ENCODE measurements around the gene NLRC3. TPM values are rescaled to one million over a fixed set of nuclear protein-coding genes. Genes with fewer than 3 reads are reported as not detected.

NLRC3 gene
- total RNA-seq, 1 experiment from 2014 or later: 22.4 TPM

GRCh38 chr16:3495176-3495575 is 82.0 kb downstream of the NLRC3 start, which contains the start of gene C16orf90:
C16orf90 (minus strand) TSS chr16:3495489; CDS start chr16:3495421, 68 bp downstream.
- Histone ChIP-seq H3K9me3 (ENCODE audit: low read length) (no peaks in the 10 kb centered on the region), H3K9ac (ENCODE audit: low read length) (no peak within 1 kb of the TSS), H3K79me2 (ENCODE audit: low read length) (no peaks in the 10 kb centered on the region), H3K27ac (ENCODE audit: low read length) (no peak within 1 kb of the TSS), H2AFZ (ENCODE audit: low read length) (no peak within 1 kb of the TSS), H3K36me3 (ENCODE audit: insufficient read depth, low read length) (no peaks in the 10 kb centered on the region), H3K4me2 (ENCODE audit: low read depth, low read length, poor library complexity, severe bottlenecking) (no peak within 1 kb of the TSS), H4K20me1 (ENCODE audit: insufficient read depth, low read depth, low read length) (0 out of 2 replicates have a peak, but pooled peaks cover 6% of the 10 kb centered on the region), H3K4me1 (ENCODE audit: low read length) (peaks cover 8% of the 10 kb centered on the region), H3K27me3 (ENCODE audit: low read length) (no peaks in the 10 kb centered on the region), H3K4me3 (ENCODE audit: low read length) (no peak within 1 kb of the TSS), H3K9me2 (replicated peaks; ENCODE audit: insufficient read depth, low read length) (no peaks in the 10 kb centered on the region)
- no peak for DNase-seq

DNA sequence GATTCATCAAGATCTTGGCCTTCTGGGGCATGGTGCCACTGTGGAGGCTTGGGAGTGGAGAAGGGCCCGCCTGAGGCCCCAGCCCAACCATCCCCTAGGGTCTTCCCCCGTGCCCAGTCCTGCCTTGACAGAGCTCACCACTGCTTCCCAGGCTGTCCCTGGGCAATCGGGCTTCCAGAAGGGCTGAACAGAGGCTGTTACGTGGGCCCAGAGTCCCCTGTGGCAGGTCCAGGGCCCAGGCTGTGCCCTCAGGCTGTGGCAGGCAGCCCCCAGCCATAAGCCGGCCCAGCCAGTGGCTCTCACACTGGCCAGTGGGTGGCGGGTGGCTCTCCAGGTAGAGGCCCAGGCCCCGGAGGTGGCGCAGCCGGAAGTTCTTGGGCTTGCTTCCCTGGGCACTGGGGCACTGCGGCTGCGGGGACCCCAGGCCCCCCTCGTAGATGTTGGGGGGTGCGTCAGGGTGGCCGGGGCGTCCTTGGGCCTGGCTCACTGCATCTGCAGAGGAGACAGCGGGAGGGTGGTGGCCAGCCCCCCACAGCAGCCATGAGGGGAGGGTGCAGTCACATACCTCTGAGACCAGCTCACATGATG is 82.7 kb downstream of the NLRC3 start:
- no peaks in the 10 kb centered on the region for H3K9me3 ChIP-seq (ENCODE audit: low read length)
- no peak overlapping the region for H3K27ac ChIP-seq (ENCODE audit: low read length)
- peaks cover 3% of the 10 kb centered on the region for H3K4me1 ChIP-seq (ENCODE audit: low read length)
- no peaks in the 10 kb centered on the region for H3K9me2 ChIP-seq (replicated peaks; ENCODE audit: insufficient read depth, low read length)
- no peak overlapping the region for H3K4me2 ChIP-seq (ENCODE audit: low read depth, low read length, poor library complexity, severe bottlenecking)
- no peaks in the 10 kb centered on the region for H3K27me3 ChIP-seq (ENCODE audit: low read length)
- H2AFZ ChIP-seq (ENCODE audit: low read length): no peak overlapping the region
- no peak for DNase-seq
- no peak overlapping the region for H3K4me3 ChIP-seq (ENCODE audit: low read length)
- no peaks in the 10 kb centered on the region for H3K79me2 ChIP-seq (ENCODE audit: low read length)
- H4K20me1 ChIP-seq (ENCODE audit: insufficient read depth, low read depth, low read length): 0 out of 2 replicates have a peak, but pooled peaks cover 6% of the 10 kb centered on the region
- H3K9ac ChIP-seq (ENCODE audit: low read length): no peak overlapping the region
- no peaks in the 10 kb centered on the region for H3K36me3 ChIP-seq (ENCODE audit: insufficient read depth, low read length)

- Histone ChIP-seq H3K27ac (ENCODE audit: low read length) (no peak overlapping the region), H3K9me3 (ENCODE audit: low read length) (no peaks in the 10 kb centered on the region), H3K4me1 (ENCODE audit: low read length) (no peaks in the 10 kb centered on the region), H3K4me2 (ENCODE audit: low read depth, low read length, poor library complexity, severe bottlenecking) (no peak overlapping the region), H3K4me3 (ENCODE audit: low read length) (no peak overlapping the region), H3K9ac (ENCODE audit: low read length) (no peak overlapping the region), H4K20me1 (ENCODE audit: insufficient read depth, low read depth, low read length) (0 out of 2 replicates have a peak, but pooled peaks cover 6% of the 10 kb centered on the region), H3K36me3 (ENCODE audit: insufficient read depth, low read length) (no peaks in the 10 kb centered on the region), H2AFZ (ENCODE audit: low read length) (no peak overlapping the region), H3K79me2 (ENCODE audit: low read length) (no peaks in the 10 kb centered on the region), H3K9me2 (replicated peaks; ENCODE audit: insufficient read depth, low read length) (no peaks in the 10 kb centered on the region), H3K27me3 (ENCODE audit: low read length) (no peaks in the 10 kb centered on the region)
- DNase-seq: no peak
These were observed 84.8 kb downstream of the NLRC3 start for GRCh38 chr16:3492356-3492755.

DNA sequence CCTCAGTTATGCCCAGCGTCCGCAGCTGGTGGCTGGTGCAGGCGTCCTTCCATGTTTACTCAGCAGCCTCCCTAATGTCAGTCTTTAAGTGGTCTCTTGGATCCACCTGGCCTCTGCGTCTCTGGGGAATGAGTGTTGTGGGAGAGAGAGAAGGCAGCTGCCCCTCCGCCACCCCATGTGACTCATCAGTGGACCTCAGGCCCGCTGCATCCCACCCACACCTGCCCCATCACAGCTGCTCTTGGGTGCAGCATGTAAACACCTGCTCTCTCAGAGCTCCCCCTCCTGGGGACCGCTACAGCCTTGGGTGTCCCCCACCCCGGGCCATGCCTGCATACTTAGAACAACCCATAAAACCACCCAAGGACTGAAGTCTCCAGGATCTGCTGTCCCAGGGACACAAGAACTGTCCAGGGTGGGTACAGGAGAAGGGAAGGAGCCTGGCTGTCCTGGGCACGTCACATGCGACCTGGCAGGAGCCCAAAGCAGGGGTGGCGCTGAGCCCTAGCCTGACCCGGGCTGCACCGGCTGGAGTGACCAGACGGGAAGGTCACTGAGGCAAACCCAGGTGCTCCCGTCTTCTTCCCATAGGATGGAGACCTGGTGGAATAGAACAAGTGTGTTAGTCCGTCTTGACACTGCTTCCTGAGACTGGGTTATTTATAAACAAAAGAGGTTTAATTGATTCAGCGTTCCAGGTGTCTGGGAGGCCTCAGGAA is 86.1 kb downstream of the NLRC3 start:
- Histone ChIP-seq H3K79me2 (ENCODE audit: low read length) (no peaks in the 10 kb centered on the region), H3K4me3 (ENCODE audit: low read length) (no peak overlapping the region), H3K4me2 (ENCODE audit: low read depth, low read length, poor library complexity, severe bottlenecking) (no peak overlapping the region), H3K9me3 (ENCODE audit: low read length) (no peaks in the 10 kb centered on the region), H3K27ac (ENCODE audit: low read length) (no peak overlapping the region), H3K9me2 (replicated peaks; ENCODE audit: insufficient read depth, low read length) (no peaks in the 10 kb centered on the region), H3K9ac (ENCODE audit: low read length) (no peak overlapping the region), H2AFZ (ENCODE audit: low read length) (no peak overlapping the region), H4K20me1 (ENCODE audit: insufficient read depth, low read depth, low read length) (0 out of 2 replicates have a peak, but pooled peaks cover 6% of the 10 kb centered on the region), H3K27me3 (ENCODE audit: low read length) (no peaks in the 10 kb centered on the region), H3K4me1 (ENCODE audit: low read length) (no peaks in the 10 kb centered on the region), H3K36me3 (ENCODE audit: insufficient read depth, low read length) (no peaks in the 10 kb centered on the region)
- peak; percentile 59 for DNase-seq

Other genes with a start within 250 kb of the NLRC3 start
- 0.14 TPM in 1 of 2 replicates, not detected in the other for gene OR2C1, start 221.5 kb downstream of the NLRC3 start, total RNA-seq (2014; rRNA removed; shearing (Covaris generic); ENCODE audit: low replicate concordance)
- 25.8 TPM in 2 replicates for gene ZSCAN32, start 176.4 kb downstream of the NLRC3 start, total RNA-seq (2014; rRNA removed; shearing (Covaris generic); ENCODE audit: low replicate concordance)
- gene ZNF174, start 176.2 kb downstream of the NLRC3 start, total RNA-seq (2014; rRNA removed; shearing (Covaris generic); ENCODE audit: low replicate concordance): 17.7 and 22.4 TPM in 2 replicates
- gene ZNF597, start 133.9 kb downstream of the NLRC3 start, total RNA-seq (2014; rRNA removed; shearing (Covaris generic); ENCODE audit: low replicate concordance): 1.3 and 3.1 TPM in 2 replicates
- gene NAA60, start 133.7 kb downstream of the NLRC3 start, total RNA-seq (2014; rRNA removed; shearing (Covaris generic); ENCODE audit: low replicate concordance): 15.1 and 18.4 TPM in 2 replicates
- not detected in 2 replicates for gene C16orf90, start 81.9 kb downstream of the NLRC3 start, total RNA-seq (2014; rRNA removed; shearing (Covaris generic); ENCODE audit: low replicate concordance)
- gene CLUAP1, start 76.4 kb downstream of the NLRC3 start, total RNA-seq (2014; rRNA removed; shearing (Covaris generic); ENCODE audit: low replicate concordance): 21.6 and 29.4 TPM in 2 replicates
- gene SLX4, start 34.2 kb upstream of the NLRC3 start, total RNA-seq (2014; rRNA removed; shearing (Covaris generic); ENCODE audit: low replicate concordance): 9.1 and 12.7 TPM in 2 replicates
- 22.9 and 46.1 TPM in 2 replicates for gene DNASE1, start 77.3 kb upstream of the NLRC3 start, total RNA-seq (2014; rRNA removed; shearing (Covaris generic); ENCODE audit: low replicate concordance)
- gene TRAP1, start 140.1 kb upstream of the NLRC3 start, total RNA-seq (2014; rRNA removed; shearing (Covaris generic); ENCODE audit: low replicate concordance): 118 and 195 TPM in 2 replicates

Measured in Karpas-422 (cell line).